T-helper 2 cell treated with Interferon-gamma antibody and Interleukin-4, amounts not matched to agents 100 ng/mL and 5 ng/mL, for 36 hours (primary cell): ENCODE measurements around the gene MRPL34. TPM values are rescaled to one million over a fixed set of nuclear protein-coding genes. Genes with fewer than 3 reads are reported as not detected.
"Not testable (repeated sequence)": the region's sequence is repeated elsewhere in the genome, so short reads cannot be mapped to it uniquely, and the experiment has no call there.

ENCODE experiments used
- intact Hi-C: fragments of 100-400 bp; cut with micrococcal nuclease; formaldehyde crosslinking; loops from one replicate; pipeline ENCODE4 v1.15.1; 2023
- total RNA-seq: library from RNA; stranded (reverse); gene quantifications from 2 replicates; pipeline ENCODE4 v1.2.3, GENCODE V29; 2022

Gene MRPL34
- total RNA-seq, result 76.1 and 77.8 TPM in 2 replicates

- intact Hi-C loops, result loop anchor here (1.0 kb wide), 1 partner anchor 38 kb away; the partner anchor contains the start of gene BABAM1
These were observed at the start of gene MRPL34 for GRCh38 chr19:17305517-17306284. TSS of gene MRPL34 (plus strand) at chr19:17305872. CDS start at chr19:17305893, 21 bp downstream.

DNA sequence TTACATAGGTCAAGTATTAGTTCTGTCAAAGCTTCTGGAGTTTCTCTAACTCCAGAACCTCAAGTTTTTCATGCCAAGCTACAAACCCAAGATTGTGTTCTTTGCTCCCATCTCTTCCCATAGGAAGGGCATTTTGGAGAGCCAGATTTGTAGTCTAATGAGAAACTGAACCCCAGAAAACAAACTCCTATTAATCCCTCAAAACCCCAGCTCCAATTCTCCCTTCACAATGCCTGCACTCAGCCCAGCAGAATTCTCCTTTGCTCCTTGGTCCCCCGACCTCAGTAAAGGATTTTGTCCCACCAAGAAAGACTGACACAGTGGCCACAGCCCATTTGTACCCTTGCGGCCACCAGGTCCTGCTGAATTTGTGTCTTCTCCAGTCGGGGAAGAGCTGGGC is 49.5 kb upstream of the MRPL34 start:
- intact Hi-C loops, result no loop called here

DNA sequence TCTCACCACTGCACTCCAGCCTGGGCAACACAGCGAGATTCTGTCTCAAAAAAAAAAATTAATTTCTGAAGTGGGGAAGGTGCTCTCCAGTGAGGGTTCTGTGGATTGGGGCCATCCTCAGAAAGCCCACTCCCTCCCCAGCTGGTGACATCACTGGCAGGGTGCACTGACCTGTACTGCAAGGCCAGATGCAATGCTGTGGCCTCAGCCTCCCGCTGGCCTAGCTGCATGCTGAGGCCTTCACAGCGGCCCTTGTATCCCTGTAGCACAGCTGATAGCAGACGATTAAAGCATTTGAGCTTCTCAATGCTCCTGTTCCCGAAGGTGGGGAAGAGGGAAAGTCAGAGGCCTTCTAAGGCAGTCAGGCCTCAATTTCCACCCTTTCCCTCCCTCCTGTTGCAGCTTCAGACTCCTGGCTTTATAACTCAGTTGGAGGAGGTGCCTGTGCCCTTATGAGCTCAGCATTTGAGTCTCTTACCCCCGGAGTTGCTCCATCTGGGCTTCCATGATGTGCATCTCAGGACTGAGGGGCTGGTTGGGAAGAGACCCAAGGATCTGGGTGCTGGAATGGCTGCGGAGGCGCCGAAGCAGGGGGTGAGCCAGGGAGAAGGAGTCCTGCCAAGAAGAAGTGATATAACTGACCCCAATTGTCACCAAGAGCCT is 46.4 kb upstream of the MRPL34 start:
- intact Hi-C loops, result no loop called here

DNA sequence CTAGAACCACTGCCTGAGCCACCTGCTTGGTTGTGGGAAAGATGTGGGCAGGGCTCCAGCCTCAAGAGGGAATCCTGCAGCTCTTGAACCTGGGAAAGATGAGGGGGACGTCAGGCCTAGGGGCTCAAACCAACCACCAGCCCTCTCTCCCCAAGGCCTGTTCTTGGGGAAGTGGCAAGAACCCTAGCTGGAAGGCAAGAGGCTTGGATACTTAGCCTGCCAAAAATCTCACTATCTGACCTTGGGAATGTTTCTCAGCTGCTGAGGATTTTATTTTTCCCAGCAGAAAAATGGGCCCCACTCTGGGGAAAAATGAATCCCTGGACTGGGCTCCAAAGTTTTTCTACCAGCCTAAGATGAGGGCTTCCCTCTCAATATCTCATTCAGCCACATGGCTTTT is 45.7 kb upstream of the MRPL34 start:
- intact Hi-C loops, result loop anchor here (1.0 to 10.0 kb wide), 3 partner anchors 22 to 185 kb away; partner anchors contain the start of genes CCDC194, HAUS8 and MYO9B

- intact Hi-C loops, result loop anchor here (1.0 to 10.0 kb wide), 3 partner anchors 21 to 186 kb away; partner anchors contain the start of genes CCDC194, HAUS8 and MYO9B
These were observed 44.8 kb upstream of the MRPL34 start for GRCh38 chr19:17260842-17261325.

- intact Hi-C loops, result loop anchor here (10.0 kb wide), 2 partner anchors 132 to 188 kb away; partner anchors contain the start of genes CCDC194, HAUS8 and MYO9B
These were observed 43.1 kb upstream of the MRPL34 start for GRCh38 chr19:17262557-17262956.

- intact Hi-C loops, result loop anchor here (10.0 kb wide), 2 partner anchors 131 to 189 kb away; partner anchors contain the start of genes CCDC194, HAUS8 and MYO9B
These were observed 41.7 kb upstream of the MRPL34 start for GRCh38 chr19:17263712-17264640.

DNA sequence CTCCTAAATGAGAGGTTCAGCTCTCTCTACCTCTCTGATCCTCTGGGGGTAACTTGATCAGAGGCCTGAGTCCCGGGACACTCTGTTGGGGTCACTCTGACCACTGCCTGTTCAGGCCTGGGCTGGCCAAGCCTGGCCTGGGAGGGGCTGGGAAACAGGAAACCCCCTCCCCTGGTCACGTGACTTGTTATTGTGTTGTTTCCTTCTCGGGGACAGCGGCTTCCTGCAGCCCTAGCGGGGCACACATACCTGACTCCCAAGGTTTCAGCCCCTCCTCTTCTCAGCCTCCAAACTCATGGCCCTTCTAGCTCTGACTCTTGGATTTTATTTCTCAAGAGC is 41.1 kb upstream of the MRPL34 start, which contains the start of gene USHBP1:
TSS of gene USHBP1 (minus strand) at position 105 of the 339 bp plus-strand sequence. CDS start 446 bp downstream, outside the sequence.
- intact Hi-C loops, result loop anchor here (10.0 kb wide), 2 partner anchors 130 to 190 kb away; partner anchors contain the start of genes CCDC194, HAUS8 and MYO9B

GRCh38 chr19:17266026-17266425 is 39.6 kb upstream of the MRPL34 start:
- intact Hi-C loops, result loop anchor here (2.0 to 10.0 kb wide), 4 partner anchors 17 to 191 kb away; partner anchors contain the start of genes CCDC194, HAUS8, MYO9B and OCEL1

GRCh38 chr19:17266589-17266974 is 39.1 kb upstream of the MRPL34 start:
- intact Hi-C loops, result loop anchor here (2.0 to 10.0 kb wide), 4 partner anchors 16 to 192 kb away; partner anchors contain the start of genes CCDC194, HAUS8, MYO9B and OCEL1

- intact Hi-C loops, result loop anchor here (1.0 to 10.0 kb wide), 8 partner anchors 16 to 244 kb away; partner anchors contain the start of genes CCDC194, DDA1, GTPBP3 and HAUS8
These were observed 38.5 kb upstream of the MRPL34 start, which contains the start of gene BABAM1 for GRCh38 chr19:17266975-17267788. TSS of gene BABAM1 (plus strand) at chr19:17267443. CDS start at chr19:17268807, 1,364 bp downstream.

DNA sequence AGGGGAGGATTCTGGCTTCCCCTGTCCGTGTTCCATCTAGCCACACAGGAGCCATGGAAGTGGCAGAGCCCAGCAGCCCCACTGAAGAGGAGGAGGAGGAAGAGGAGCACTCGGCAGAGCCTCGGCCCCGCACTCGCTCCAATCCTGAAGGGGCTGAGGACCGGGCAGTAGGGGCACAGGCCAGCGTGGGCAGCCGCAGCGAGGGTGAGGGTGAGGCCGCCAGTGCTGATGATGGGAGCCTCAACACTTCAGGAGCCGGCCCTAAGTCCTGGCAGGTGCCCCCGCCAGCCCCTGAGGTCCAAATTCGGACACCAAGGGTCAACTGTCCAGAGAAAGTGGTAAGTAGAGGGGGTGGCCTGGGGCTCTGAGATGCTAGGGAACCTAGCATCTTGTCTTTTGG is 36.9 kb upstream of the MRPL34 start:
- intact Hi-C loops, result loop anchor here (5.0 to 10.0 kb wide), 3 partner anchors 41 to 194 kb away; partner anchors contain the start of genes CCDC194, HAUS8, MYO9B and OCEL1

- intact Hi-C loops, result not testable (repeated sequence)
These were observed 30.8 kb upstream of the MRPL34 start for GRCh38 chr19:17274892-17275291.

- intact Hi-C loops, result no loop called here
These were observed 30.1 kb upstream of the MRPL34 start for GRCh38 chr19:17275441-17276175.

DNA sequence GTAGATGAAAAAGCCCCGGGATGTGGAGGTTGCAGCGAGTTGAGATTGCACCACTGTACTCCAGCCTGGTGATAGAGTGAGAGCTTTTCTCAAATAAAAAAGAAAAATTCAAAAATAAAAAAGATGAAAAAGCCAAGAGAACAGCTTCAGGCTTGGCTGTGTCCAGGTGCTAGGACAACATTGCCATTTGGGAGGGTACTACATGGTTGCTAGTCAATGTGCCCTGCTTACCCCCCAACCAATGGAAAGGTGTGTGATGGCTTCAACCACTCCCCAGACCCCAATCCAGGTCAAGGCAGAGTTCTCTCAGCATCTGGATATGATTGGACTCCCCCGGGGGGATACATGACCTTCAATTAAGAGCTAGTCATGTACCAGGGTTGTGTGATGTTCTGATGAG is 26.2 kb upstream of the MRPL34 start:
- intact Hi-C loops, result no loop called here

- intact Hi-C loops, result loop anchor here (1.0 to 10.0 kb wide), 5 partner anchors 15 to 507 kb away; partner anchors contain the start of gene BABAM1
These were observed 24.0 kb upstream of the MRPL34 start, which contains the start of gene ANKLE1 for GRCh38 chr19:17281391-17282304. TSS of gene ANKLE1 (plus strand) at chr19:17281901. CDS start at chr19:17281921, 20 bp downstream.

DNA sequence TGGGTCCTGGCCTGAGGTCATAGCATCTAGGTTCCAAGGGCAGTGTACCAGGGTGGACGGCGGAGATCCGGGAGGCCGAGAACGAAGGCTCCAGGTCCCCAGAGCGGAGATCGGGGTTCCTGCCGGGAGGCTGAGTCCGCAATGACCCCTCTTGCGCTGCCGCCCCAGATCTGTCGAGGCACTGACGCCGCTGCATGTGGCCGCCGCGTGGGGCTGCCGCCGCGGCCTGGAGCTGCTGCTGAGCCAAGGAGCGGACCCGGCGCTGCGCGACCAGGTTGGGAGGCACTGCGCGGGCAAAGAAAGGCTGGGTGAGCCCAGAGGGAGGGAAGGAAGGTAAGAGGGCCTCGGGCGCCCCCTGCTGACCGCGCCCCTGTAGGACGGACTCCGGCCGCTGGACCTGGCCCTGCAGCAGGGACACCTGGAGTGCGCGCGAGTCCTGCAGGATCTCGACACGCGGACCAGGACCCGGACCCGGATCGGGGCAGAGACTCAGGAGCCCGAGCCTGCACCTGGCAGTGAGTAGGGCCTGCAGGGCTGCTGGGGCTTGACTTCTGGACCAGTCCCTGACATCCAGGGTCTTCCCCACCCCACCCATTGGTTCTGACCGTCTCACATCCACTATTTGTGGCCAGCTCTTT is 23.1 kb upstream of the MRPL34 start:
- intact Hi-C loops, result loop anchor here (1.0 to 10.0 kb wide), 5 partner anchors 16 to 508 kb away; partner anchors contain the start of gene BABAM1
